ENCODE measurements around the gene SUSD1.

DNA sequence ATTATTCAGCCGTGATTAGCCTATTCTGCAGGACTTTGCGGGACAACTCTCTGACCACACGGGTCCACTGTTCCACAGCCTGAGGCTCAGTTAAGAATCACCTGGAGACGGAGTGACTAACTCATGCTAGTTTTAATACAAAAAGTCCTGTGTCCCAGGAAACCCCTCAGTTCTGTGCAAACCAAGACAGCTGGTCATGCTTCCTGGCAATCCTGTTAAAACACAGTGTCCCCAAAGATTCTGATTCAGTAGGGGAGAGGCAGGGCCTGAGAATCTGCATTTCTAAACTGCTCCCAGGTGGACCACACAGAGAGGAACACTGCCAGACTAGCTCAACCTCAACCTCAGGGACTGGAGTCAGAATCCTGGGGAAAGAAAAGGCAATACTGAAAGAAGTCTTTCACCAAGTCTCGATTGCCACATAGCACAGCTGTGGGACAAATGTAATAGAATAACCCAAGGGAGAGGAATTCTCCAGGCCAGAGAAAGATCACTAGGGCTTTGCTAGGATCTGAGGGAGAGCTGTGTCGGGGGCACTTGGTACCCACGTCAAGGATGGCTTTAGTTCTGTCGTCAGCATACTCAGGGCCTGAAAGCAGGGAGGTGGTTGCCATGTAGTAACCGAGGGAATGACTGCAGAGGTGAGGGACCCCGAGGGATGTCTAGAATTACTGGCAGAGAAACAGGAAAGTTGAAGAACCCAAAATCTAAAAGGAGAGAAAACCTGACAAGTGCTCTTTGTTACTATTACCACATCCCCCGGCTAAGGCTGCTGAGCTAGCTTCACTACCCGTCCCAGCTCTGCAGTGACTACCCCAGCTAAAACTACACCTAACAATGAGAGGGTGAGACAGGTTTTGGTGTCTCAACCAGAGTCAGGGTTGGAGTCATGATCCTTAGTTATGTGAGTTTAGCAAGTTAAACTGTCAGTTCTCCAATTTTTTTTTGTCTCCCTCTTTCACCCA, 8.6 kb downstream of the SUSD1 start:
- TF ChIP-seq JUND (IDR thresholded peaks at IDR 0.05; ENCODE audit: borderline replicate concordance, low read depth, low read length), result no peak
- no peak for TF ChIP-seq JUND (tag; IDR thresholded peaks at IDR 0.05; ENCODE audit: borderline replicate concordance, low read depth, low read length)
- TF ChIP-seq ZNF232 (CRISPR knock-in tag; IDR thresholded peaks at IDR 0.05), result no peak
- no peak for TF ChIP-seq NR2C2 (CRISPR knock-in tag; IDR thresholded peaks at IDR 0.05)
- TF ChIP-seq NR2C2 (tag; IDR thresholded peaks at IDR 0.05), result no peak
- TF ChIP-seq ZNF354B (CRISPR knock-in tag; IDR thresholded peaks at IDR 0.05), result no peak
- TF ChIP-seq RUNX1 (IDR thresholded peaks at IDR 0.05; ENCODE audit: low read depth), result no peak

All from K562 (cell line).